Measurements from ENCODE around the gene RPH3AL.

The RPH3AL gene

GRCh38 chr17:395179-395578 is 42.6 kb upstream of the RPH3AL start:
- no CpG with 5 or more reads among the region's 9 CpGs for WGBS, 2 donors (ENCODE audit: extremely low coverage in 2 of 2, insufficient read length in 2 of 2, insufficient replicate concordance in 1 of 2)
- Histone ChIP-seq H3K4me1 (ENCODE audit: control insufficient read depth in 2 of 2, insufficient read depth in 1 of 2, low read depth in 1 of 2, low read length in 2 of 2) (no peaks in the 10 kb centered on the region), H4K91ac (ENCODE audit: low read depth, low read length, poor library complexity) (no peak overlapping the region), H3K4me2 (ENCODE audit: insufficient read depth, low read length, poor library complexity, severe bottlenecking) (no peak overlapping the region), H3K9ac (ENCODE audit: low read depth, low read length, poor library complexity) (no peak overlapping the region), H2BK12ac (ENCODE audit: low read length) (no peak overlapping the region), H2BK5ac (ENCODE audit: low read length) (no peak overlapping the region), H3K36me3 (replicated peaks in 1 of 2; ENCODE audit: control insufficient read depth in 2 of 2, insufficient read depth in 2 of 2, low read length in 2 of 2) (no peaks in the 10 kb centered on the region), H2BK120ac (ENCODE audit: low read depth, low read length) (no peak overlapping the region), H3K27me3 (ENCODE audit: control insufficient read depth in 3 of 3, insufficient read depth in 3 of 3, low read depth in 1 of 3, low read length in 3 of 3) (peaks cover 0 to 40% (median 4%) of the 10 kb centered on the region in 3 experiments), H3K9me3 (replicated peaks in 1 of 2; ENCODE audit: control insufficient read depth in 2 of 2, insufficient read depth in 1 of 2, low read depth in 1 of 2, low read length in 2 of 2) (peaks cover 0 to 2% of the 10 kb centered on the region in 2 donors), H3K4ac (ENCODE audit: low read length) (no peak overlapping the region), H3K14ac (ENCODE audit: low read length) (no peak overlapping the region), H3K4me3 (ENCODE audit: low read length in 2 of 2) (no peak overlapping the region), H3K18ac (ENCODE audit: low read length) (no peak overlapping the region), H3K79me1 (ENCODE audit: low read depth, low read length) (peaks cover 3% of the 10 kb centered on the region), H3K27ac (replicated peaks; ENCODE audit: low read length) (no peak overlapping the region), H2AFZ (ENCODE audit: low read length) (no peak overlapping the region), H4K8ac (ENCODE audit: low read depth, low read length) (no peak overlapping the region), H2AK5ac (ENCODE audit: low read depth, low read length) (no peak overlapping the region), H2BK15ac (ENCODE audit: low read length) (no peak overlapping the region), H3K23ac (ENCODE audit: low read depth, low read length, poor library complexity) (no peak overlapping the region)
- no peak for DNase-seq (ENCODE audit: low spot score)

DNA sequence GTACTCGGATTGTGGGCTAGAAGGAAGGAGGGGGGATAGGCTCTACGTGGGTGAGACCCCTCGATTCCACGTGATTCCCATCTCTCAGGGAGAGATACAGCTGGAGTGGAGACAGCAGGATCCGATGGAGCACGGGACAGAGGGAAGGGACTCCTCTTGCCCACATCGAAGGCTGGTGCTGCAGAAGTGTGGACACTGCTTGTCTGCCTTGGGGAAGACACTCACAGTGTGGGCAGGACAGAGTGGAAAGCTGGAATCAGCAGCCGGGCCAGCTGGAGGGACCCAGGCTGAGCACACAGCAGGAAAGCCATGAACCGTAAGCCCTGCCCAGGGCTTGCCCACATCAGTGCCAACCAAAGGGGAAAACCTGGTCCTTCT is 42.1 kb upstream of the RPH3AL start:
- Histone ChIP-seq H4K91ac (ENCODE audit: low read depth, low read length, poor library complexity) (no peak overlapping the region), H2AFZ (ENCODE audit: low read length) (no peak overlapping the region), H2BK15ac (ENCODE audit: low read length) (no peak overlapping the region), H2BK12ac (ENCODE audit: low read length) (no peak overlapping the region), H3K36me3 (replicated peaks in 1 of 2; ENCODE audit: control insufficient read depth in 2 of 2, insufficient read depth in 2 of 2, low read length in 2 of 2) (no peaks in the 10 kb centered on the region), H2BK120ac (ENCODE audit: low read depth, low read length) (no peak overlapping the region), H3K4ac (ENCODE audit: low read length) (no peak overlapping the region), H3K14ac (ENCODE audit: low read length) (no peak overlapping the region), H3K79me1 (ENCODE audit: low read depth, low read length) (peaks cover 3% of the 10 kb centered on the region), H3K18ac (ENCODE audit: low read length) (no peak overlapping the region), H3K4me2 (ENCODE audit: insufficient read depth, low read length, poor library complexity, severe bottlenecking) (no peak overlapping the region), H2AK5ac (ENCODE audit: low read depth, low read length) (no peak overlapping the region), H3K27ac (replicated peaks; ENCODE audit: low read length) (no peak overlapping the region), H3K27me3 (ENCODE audit: control insufficient read depth in 3 of 3, insufficient read depth in 3 of 3, low read depth in 1 of 3, low read length in 3 of 3) (peaks cover 0 to 43% (median 4%) of the 10 kb centered on the region in 3 experiments), H4K8ac (ENCODE audit: low read depth, low read length) (no peak overlapping the region), H3K9ac (ENCODE audit: low read depth, low read length, poor library complexity) (no peak overlapping the region), H3K9me3 (replicated peaks in 1 of 2; ENCODE audit: control insufficient read depth in 2 of 2, insufficient read depth in 1 of 2, low read depth in 1 of 2, low read length in 2 of 2) (peaks cover 0 to 2% of the 10 kb centered on the region in 2 donors), H2BK5ac (ENCODE audit: low read length) (no peak overlapping the region), H3K4me1 (ENCODE audit: control insufficient read depth in 2 of 2, insufficient read depth in 1 of 2, low read depth in 1 of 2, low read length in 2 of 2) (no peaks in the 10 kb centered on the region), H3K4me3 (ENCODE audit: low read length in 2 of 2) (peak overlapping the region in 1 of 2 donors; percentile 8), H3K23ac (ENCODE audit: low read depth, low read length, poor library complexity) (no peak overlapping the region)
- DNase-seq (ENCODE audit: low spot score) = no peak
- no CpG with 5 or more reads among the region's 9 CpGs for WGBS, 2 donors (ENCODE audit: extremely low coverage in 2 of 2, insufficient read length in 2 of 2, insufficient replicate concordance in 1 of 2)

DNA sequence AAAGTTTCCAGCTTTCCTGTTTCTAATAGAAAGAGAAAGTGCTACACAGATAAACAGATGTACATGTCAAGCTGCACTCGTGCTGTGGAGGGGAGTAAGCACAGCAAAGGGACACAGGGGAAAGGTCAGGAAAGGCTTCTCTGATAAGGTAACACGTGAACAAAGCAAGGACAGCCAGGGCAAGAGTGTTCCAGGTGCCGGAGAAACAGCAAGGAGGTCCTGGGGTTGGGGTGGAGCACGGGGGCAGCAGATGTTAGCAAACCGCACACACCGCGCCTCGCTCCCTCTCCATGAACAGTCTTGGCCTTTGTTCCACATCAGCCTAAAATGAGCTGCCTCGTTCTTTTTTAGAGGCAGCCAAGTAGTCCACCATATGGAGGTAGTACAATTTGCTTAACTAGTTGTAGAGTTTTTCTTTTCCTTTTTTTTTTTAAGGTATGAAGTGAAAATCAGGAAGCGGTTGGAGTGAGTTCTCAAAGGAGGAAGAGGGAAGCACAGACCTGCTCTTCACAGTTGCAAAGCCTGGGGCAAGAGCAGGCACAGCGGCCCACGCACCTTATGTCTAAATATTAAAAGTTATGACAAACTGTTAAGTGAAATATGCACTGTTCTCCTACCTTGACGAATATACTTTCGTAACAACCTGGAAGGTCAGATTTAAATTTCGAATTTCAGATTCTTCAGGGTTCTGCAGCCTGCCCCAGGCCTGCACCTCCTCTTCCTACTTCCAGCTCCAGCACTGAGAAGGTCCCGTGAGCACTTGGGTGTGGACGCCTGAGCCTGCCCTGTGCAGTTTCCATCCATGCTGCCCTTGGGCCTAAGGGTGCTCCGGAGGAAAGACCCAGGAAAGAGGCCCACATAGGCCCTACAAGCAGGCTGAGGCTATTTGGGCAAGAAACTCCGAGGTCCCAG is 41.5 kb upstream of the RPH3AL start:
- Histone ChIP-seq H3K4me2 (ENCODE audit: insufficient read depth, low read length, poor library complexity, severe bottlenecking) (no peak overlapping the region), H3K4me3 (ENCODE audit: low read length in 2 of 2) (no peak overlapping the region), H2AK5ac (ENCODE audit: low read depth, low read length) (no peak overlapping the region), H2BK12ac (ENCODE audit: low read length) (no peak overlapping the region), H2AFZ (ENCODE audit: low read length) (peak overlapping the region; percentile 19), H2BK120ac (ENCODE audit: low read depth, low read length) (no peak overlapping the region), H3K27me3 (ENCODE audit: control insufficient read depth in 3 of 3, insufficient read depth in 3 of 3, low read depth in 1 of 3, low read length in 3 of 3) (peaks cover 0 to 47% (median 4%) of the 10 kb centered on the region in 3 experiments), H3K23ac (ENCODE audit: low read depth, low read length, poor library complexity) (no peak overlapping the region), H3K36me3 (replicated peaks in 1 of 2; ENCODE audit: control insufficient read depth in 2 of 2, insufficient read depth in 2 of 2, low read length in 2 of 2) (no peaks in the 10 kb centered on the region), H3K4me1 (ENCODE audit: control insufficient read depth in 2 of 2, insufficient read depth in 1 of 2, low read depth in 1 of 2, low read length in 2 of 2) (no peaks in the 10 kb centered on the region), H3K18ac (ENCODE audit: low read length) (peak overlapping the region; percentile 18), H3K9me3 (replicated peaks in 1 of 2; ENCODE audit: control insufficient read depth in 2 of 2, insufficient read depth in 1 of 2, low read depth in 1 of 2, low read length in 2 of 2) (peaks cover 0 to 2% of the 10 kb centered on the region in 2 donors), H3K79me1 (ENCODE audit: low read depth, low read length) (peaks cover 3% of the 10 kb centered on the region), H2BK5ac (ENCODE audit: low read length) (no peak overlapping the region), H3K27ac (replicated peaks; ENCODE audit: low read length) (no peak overlapping the region), H4K8ac (ENCODE audit: low read depth, low read length) (no peak overlapping the region), H3K9ac (ENCODE audit: low read depth, low read length, poor library complexity) (no peak overlapping the region), H4K91ac (ENCODE audit: low read depth, low read length, poor library complexity) (no peak overlapping the region), H3K4ac (ENCODE audit: low read length) (no peak overlapping the region), H3K14ac (ENCODE audit: low read length) (no peak overlapping the region), H2BK15ac (ENCODE audit: low read length) (no peak overlapping the region)
- no peak for DNase-seq (ENCODE audit: low spot score)
- no CpG with 5 or more reads among the region's 19 CpGs for WGBS, 2 donors (ENCODE audit: extremely low coverage in 2 of 2, insufficient read length in 2 of 2, insufficient replicate concordance in 1 of 2)

DNA sequence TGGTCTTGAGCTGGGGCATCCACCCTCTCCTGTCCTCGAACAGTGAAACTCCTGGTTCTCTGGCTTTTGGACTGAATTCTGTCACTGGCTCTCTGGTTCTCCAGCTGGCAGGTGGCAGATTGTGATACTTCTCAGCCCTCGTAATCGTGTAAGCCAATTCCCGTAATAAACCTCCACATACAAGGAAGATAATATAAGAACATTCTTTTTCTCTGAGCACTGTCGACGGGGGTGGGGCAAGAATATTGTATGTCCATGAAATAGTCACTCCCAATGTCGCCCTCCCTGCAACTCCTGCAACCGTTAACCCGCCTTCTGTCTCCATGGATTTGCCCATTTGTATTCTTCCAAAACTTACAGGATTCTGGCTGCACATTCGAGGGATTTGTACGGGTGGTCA is 39.2 kb upstream of the RPH3AL start:
- H2BK120ac ChIP-seq (ENCODE audit: low read depth, low read length) = no peak overlapping the region
- peaks cover 0 to 47% (median 4%) of the 10 kb centered on the region in 3 experiments for H3K27me3 ChIP-seq (ENCODE audit: control insufficient read depth in 3 of 3, insufficient read depth in 3 of 3, low read depth in 1 of 3, low read length in 3 of 3)
- no peak overlapping the region for H4K8ac ChIP-seq (ENCODE audit: low read depth, low read length)
- H2BK12ac ChIP-seq (ENCODE audit: low read length) = no peak overlapping the region
- H3K4me2 ChIP-seq (ENCODE audit: insufficient read depth, low read length, poor library complexity, severe bottlenecking) = no peak overlapping the region
- DNase-seq (ENCODE audit: low spot score) = no peak
- H3K4ac ChIP-seq (ENCODE audit: low read length) = no peak overlapping the region
- no peak overlapping the region for H3K9ac ChIP-seq (ENCODE audit: low read depth, low read length, poor library complexity)
- no peak overlapping the region for H2BK15ac ChIP-seq (ENCODE audit: low read length)
- H3K18ac ChIP-seq (ENCODE audit: low read length) = no peak overlapping the region
- no peak overlapping the region for H3K4me3 ChIP-seq (ENCODE audit: low read length in 2 of 2)
- H3K9me3 ChIP-seq (replicated peaks in 1 of 2; ENCODE audit: control insufficient read depth in 2 of 2, insufficient read depth in 1 of 2, low read depth in 1 of 2, low read length in 2 of 2) = peaks cover 4 to 6% of the 10 kb centered on the region in 2 donors
- no peak overlapping the region for H4K91ac ChIP-seq (ENCODE audit: low read depth, low read length, poor library complexity)
- H2AFZ ChIP-seq (ENCODE audit: low read length) = no peak overlapping the region
- H2BK5ac ChIP-seq (ENCODE audit: low read length) = no peak overlapping the region
- H3K4me1 ChIP-seq (ENCODE audit: control insufficient read depth in 2 of 2, insufficient read depth in 1 of 2, low read depth in 1 of 2, low read length in 2 of 2) = no peaks in the 10 kb centered on the region
- H3K14ac ChIP-seq (ENCODE audit: low read length) = no peak overlapping the region
- no peak overlapping the region for H3K27ac ChIP-seq (replicated peaks; ENCODE audit: low read length)
- no peak overlapping the region for H2AK5ac ChIP-seq (ENCODE audit: low read depth, low read length)
- H3K36me3 ChIP-seq (replicated peaks in 1 of 2; ENCODE audit: control insufficient read depth in 2 of 2, insufficient read depth in 2 of 2, low read length in 2 of 2) = no peaks in the 10 kb centered on the region
- H3K23ac ChIP-seq (ENCODE audit: low read depth, low read length, poor library complexity) = no peak overlapping the region
- H3K79me1 ChIP-seq (ENCODE audit: low read depth, low read length) = peaks cover 3% of the 10 kb centered on the region
- WGBS, 2 donors (ENCODE audit: extremely low coverage in 2 of 2, insufficient read length in 2 of 2, insufficient replicate concordance in 1 of 2) = no CpG with 5 or more reads among the region's 11 CpGs
